ENCODE data around the gene MYO1D.

- no peak for TF ChIP-seq ZNF101 (CRISPR knock-in tag; IDR thresholded peaks at IDR 0.05; ENCODE audit: borderline replicate concordance, low read depth)
- TF ChIP-seq HDAC2 (CRISPR knock-in tag; IDR thresholded peaks at IDR 0.05): no peak
- TF ChIP-seq EZH2 (conservative IDR thresholded peaks at IDR 0.05; ENCODE audit: low read depth, low read length): no peak
- no peak for TF ChIP-seq HNRNPLL (IDR thresholded peaks at IDR 0.05; ENCODE audit: low read depth, low read length, poor library complexity, severe bottlenecking)
- TF ChIP-seq, protein P1, sequence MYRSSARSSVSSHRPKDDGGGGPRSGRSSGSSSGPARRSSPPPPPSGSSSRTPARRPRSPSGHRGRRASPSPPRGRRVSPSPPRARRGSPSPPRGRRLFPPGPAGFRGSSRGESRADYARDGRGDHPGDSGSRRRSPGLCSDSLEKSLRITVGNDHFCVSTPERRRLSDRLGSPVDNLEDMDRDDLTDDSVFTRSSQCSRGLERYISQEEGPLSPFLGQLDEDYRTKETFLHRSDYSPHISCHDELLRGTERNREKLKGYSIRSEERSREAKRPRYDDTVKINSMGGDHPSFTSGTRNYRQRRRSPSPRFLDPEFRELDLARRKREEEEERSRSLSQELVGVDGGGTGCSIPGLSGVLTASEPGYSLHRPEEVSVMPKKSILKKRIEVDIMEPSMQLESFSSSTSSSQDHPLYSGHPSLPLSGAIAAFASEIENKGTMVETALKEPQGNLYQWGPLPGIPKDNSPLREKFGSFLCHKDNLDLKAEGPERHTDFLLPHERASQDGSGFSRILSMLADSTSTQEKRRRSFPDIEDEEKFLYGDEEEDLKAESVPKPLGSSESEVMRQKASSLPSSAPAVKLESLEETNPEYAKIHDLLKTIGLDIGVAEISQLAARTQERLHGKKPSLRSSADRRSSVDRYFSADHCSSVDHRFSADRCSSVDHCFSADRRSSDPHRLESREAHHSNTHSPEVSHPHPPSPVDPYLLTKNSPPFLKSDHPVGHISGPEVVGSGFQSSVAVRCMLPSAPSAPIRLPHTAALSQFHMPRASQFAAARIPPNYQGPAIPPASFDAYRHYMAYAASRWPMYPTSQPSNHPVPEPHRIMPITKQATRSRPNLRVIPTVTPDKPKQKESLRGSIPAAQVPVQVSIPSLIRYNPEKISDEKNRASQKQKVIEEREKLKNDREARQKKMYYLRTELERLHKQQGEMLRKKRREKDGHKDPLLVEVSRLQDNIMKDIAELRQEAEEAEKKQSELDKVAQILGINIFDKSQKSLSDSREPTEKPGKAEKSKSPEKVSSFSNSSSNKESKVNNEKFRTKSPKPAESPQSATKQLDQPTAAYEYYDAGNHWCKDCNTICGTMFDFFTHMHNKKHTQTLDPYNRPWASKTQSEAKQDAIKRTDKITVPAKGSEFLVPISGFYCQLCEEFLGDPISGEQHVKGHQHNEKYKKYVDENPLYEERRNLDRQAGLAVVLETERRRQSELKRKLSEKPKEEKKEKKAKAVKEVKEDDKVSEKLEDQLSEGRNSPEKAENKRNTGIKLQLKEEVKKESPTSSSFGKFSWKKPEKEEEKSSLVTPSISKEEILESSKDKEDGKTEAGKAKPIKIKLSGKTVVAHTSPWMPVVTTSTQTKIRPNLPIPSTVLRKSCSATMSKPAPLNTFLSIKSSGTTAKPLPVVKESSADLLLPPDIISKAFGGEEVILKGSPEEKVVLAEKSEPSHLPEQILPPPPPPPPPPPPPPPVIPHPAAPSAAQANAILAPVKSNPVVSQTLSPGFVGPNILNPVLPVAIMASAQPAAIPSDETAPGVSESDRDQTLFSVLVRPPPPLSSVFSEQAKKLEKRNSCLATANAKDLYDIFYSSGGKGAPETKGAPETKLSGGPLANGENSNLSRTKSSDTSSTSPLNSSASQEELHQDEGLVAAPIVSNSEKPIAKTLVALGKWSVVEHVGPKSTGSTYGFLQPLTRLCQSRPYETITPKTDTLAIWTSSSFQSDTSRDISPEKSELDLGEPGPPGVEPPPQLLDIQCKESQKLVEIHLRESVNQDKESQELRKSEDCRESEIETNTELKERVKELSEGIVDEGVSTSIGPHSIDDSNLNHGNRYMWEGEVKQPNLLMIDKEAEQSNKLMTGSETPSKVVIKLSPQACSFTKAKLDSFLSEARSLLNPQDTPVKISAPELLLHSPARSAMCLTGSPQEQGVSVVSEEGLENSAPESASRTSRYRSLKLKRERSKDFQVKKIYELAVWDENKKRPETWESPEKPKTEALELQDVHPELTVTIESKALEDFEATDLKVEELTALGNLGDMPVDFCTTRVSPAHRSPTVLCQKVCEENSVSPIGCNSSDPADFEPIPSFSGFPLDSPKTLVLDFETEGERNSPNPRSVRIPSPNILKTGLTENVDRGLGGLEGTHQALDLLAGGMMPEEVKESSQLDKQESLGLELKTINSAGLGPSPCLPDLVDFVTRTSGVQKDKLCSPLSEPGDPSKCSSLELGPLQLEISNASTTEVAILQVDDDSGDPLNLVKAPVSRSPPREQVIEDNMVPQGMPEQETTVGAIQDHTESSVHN (CRISPR knock-in tag; IDR thresholded peaks at IDR 0.05): no peak
- TF ChIP-seq ZNF558 (CRISPR knock-in tag; IDR thresholded peaks at IDR 0.05; ENCODE audit: borderline replicate concordance): no peak
- TF ChIP-seq, protein P2, sequence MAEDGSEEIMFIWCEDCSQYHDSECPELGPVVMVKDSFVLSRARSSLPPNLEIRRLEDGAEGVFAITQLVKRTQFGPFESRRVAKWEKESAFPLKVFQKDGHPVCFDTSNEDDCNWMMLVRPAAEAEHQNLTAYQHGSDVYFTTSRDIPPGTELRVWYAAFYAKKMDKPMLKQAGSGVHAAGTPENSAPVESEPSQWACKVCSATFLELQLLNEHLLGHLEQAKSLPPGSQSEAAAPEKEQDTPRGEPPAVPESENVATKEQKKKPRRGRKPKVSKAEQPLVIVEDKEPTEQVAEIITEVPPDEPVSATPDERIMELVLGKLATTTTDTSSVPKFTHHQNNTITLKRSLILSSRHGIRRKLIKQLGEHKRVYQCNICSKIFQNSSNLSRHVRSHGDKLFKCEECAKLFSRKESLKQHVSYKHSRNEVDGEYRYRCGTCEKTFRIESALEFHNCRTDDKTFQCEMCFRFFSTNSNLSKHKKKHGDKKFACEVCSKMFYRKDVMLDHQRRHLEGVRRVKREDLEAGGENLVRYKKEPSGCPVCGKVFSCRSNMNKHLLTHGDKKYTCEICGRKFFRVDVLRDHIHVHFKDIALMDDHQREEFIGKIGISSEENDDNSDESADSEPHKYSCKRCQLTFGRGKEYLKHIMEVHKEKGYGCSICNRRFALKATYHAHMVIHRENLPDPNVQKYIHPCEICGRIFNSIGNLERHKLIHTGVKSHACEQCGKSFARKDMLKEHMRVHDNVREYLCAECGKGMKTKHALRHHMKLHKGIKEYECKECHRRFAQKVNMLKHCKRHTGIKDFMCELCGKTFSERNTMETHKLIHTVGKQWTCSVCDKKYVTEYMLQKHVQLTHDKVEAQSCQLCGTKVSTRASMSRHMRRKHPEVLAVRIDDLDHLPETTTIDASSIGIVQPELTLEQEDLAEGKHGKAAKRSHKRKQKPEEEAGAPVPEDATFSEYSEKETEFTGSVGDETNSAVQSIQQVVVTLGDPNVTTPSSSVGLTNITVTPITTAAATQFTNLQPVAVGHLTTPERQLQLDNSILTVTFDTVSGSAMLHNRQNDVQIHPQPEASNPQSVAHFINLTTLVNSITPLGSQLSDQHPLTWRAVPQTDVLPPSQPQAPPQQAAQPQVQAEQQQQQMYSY (CRISPR knock-in tag; IDR thresholded peaks at IDR 0.05): no peak
- TF ChIP-seq, protein P3, sequence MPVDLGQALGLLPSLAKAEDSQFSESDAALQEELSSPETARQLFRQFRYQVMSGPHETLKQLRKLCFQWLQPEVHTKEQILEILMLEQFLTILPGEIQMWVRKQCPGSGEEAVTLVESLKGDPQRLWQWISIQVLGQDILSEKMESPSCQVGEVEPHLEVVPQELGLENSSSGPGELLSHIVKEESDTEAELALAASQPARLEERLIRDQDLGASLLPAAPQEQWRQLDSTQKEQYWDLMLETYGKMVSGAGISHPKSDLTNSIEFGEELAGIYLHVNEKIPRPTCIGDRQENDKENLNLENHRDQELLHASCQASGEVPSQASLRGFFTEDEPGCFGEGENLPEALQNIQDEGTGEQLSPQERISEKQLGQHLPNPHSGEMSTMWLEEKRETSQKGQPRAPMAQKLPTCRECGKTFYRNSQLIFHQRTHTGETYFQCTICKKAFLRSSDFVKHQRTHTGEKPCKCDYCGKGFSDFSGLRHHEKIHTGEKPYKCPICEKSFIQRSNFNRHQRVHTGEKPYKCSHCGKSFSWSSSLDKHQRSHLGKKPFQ (CRISPR knock-in tag; IDR thresholded peaks at IDR 0.05; ENCODE audit: insufficient replicate concordance): no peak
- no peak for TF ChIP-seq KDM2A (CRISPR knock-in tag; IDR thresholded peaks at IDR 0.05; ENCODE audit: borderline replicate concordance, low read depth)
- TF ChIP-seq ZNF143 (CRISPR knock-in tag; IDR thresholded peaks at IDR 0.05): no peak
- no peak for TF ChIP-seq SMC3 (IDR thresholded peaks at IDR 0.05; ENCODE audit: low read length)
- TF ChIP-seq, protein P4, sequence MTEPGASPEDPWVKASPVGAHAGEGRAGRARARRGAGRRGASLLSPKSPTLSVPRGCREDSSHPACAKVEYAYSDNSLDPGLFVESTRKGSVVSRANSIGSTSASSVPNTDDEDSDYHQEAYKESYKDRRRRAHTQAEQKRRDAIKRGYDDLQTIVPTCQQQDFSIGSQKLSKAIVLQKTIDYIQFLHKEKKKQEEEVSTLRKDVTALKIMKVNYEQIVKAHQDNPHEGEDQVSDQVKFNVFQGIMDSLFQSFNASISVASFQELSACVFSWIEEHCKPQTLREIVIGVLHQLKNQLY (CRISPR knock-in tag; IDR thresholded peaks at IDR 0.05): no peak
- no peak for TF ChIP-seq ZNF124 (CRISPR knock-in tag; IDR thresholded peaks at IDR 0.05)
- TF ChIP-seq SATB2 (CRISPR knock-in tag; IDR thresholded peaks at IDR 0.05): no peak
These were observed 28.0 kb upstream of the MYO1D start for GRCh38 chr17:32904891-32905290.

All from HepG2 (cell line).